Measurements from ENCODE around the gene CTNNA3. TPM values are rescaled to one million over a fixed set of nuclear protein-coding genes. Genes with fewer than 3 reads are reported as not detected.

The CTNNA3 gene
- total RNA-seq, 1 donor from 2014 or later: not detected

- no peak overlapping the region for H3K4me3 ChIP-seq (ENCODE audit: low read depth, low read length)
- H3K27me3 ChIP-seq (ENCODE audit: control insufficient read depth, insufficient read depth, low read length): no peaks in the 10 kb centered on the region
- DNase-seq (ENCODE audit: low read depth): no peak
- TF ChIP-seq, protein P1, sequence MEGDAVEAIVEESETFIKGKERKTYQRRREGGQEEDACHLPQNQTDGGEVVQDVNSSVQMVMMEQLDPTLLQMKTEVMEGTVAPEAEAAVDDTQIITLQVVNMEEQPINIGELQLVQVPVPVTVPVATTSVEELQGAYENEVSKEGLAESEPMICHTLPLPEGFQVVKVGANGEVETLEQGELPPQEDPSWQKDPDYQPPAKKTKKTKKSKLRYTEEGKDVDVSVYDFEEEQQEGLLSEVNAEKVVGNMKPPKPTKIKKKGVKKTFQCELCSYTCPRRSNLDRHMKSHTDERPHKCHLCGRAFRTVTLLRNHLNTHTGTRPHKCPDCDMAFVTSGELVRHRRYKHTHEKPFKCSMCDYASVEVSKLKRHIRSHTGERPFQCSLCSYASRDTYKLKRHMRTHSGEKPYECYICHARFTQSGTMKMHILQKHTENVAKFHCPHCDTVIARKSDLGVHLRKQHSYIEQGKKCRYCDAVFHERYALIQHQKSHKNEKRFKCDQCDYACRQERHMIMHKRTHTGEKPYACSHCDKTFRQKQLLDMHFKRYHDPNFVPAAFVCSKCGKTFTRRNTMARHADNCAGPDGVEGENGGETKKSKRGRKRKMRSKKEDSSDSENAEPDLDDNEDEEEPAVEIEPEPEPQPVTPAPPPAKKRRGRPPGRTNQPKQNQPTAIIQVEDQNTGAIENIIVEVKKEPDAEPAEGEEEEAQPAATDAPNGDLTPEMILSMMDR (IDR thresholded peaks at IDR 0.05; ENCODE audit: insufficient read depth, low read length, severe bottlenecking): no peak
- H3K36me3 ChIP-seq (ENCODE audit: control insufficient read depth, insufficient read depth, low read length): no peaks in the 10 kb centered on the region
- no peak for FAIRE-seq
Measured at GRCh38 chr10:67175354-67175753, 520.6 kb downstream of the CTNNA3 start.

- FAIRE-seq: no peak
- TF ChIP-seq, protein P1 (IDR thresholded peaks at IDR 0.05; ENCODE audit: insufficient read depth, low read length, severe bottlenecking): no peak
- DNase-seq (ENCODE audit: low read depth): no peak
- H3K4me3 ChIP-seq (ENCODE audit: low read depth, low read length): no peak overlapping the region
- H3K36me3 ChIP-seq (ENCODE audit: control insufficient read depth, insufficient read depth, low read length): no peaks in the 10 kb centered on the region
- H3K27me3 ChIP-seq (ENCODE audit: control insufficient read depth, insufficient read depth, low read length): no peaks in the 10 kb centered on the region
Measured at GRCh38 chr10:67173787-67174186, 522.2 kb downstream of the CTNNA3 start.

DNA sequence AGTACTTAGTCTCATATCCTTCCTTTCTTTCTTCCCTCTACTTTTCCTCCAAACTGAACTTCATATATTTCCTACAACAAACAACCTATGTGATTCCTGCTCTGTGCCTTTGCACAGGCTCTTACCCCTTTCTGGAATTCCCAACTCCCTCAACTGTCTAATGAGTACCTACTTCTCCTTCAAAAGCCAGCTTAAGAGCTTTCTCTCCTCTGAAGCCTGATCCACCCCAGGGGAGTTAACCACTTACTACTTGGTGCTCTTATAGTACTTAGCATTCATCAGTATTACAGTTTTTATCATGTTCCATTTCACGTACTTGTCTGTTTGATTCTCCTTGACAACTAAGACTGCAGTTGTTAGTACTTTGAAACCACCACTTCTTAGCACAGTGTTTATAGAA, 524.0 kb downstream of the CTNNA3 start:
- DNase-seq (ENCODE audit: low read depth): no peak
- no peaks in the 10 kb centered on the region for H3K27me3 ChIP-seq (ENCODE audit: control insufficient read depth, insufficient read depth, low read length)
- H3K36me3 ChIP-seq (ENCODE audit: control insufficient read depth, insufficient read depth, low read length): no peaks in the 10 kb centered on the region
- no peak for FAIRE-seq
- TF ChIP-seq, protein P1 (IDR thresholded peaks at IDR 0.05; ENCODE audit: insufficient read depth, low read length, severe bottlenecking): no peak
- H3K4me3 ChIP-seq (ENCODE audit: low read depth, low read length): no peak overlapping the region

GRCh38 chr10:67156239-67156638, 539.8 kb downstream of the CTNNA3 start:
- H3K27me3 ChIP-seq (ENCODE audit: control insufficient read depth, insufficient read depth, low read length): no peaks in the 10 kb centered on the region
- TF ChIP-seq, protein P1 (IDR thresholded peaks at IDR 0.05; ENCODE audit: insufficient read depth, low read length, severe bottlenecking): no peak
- no peaks in the 10 kb centered on the region for H3K36me3 ChIP-seq (ENCODE audit: control insufficient read depth, insufficient read depth, low read length)
- no peak for DNase-seq (ENCODE audit: low read depth)
- FAIRE-seq: no peak
- H3K4me3 ChIP-seq (ENCODE audit: low read depth, low read length): no peak overlapping the region

DNA sequence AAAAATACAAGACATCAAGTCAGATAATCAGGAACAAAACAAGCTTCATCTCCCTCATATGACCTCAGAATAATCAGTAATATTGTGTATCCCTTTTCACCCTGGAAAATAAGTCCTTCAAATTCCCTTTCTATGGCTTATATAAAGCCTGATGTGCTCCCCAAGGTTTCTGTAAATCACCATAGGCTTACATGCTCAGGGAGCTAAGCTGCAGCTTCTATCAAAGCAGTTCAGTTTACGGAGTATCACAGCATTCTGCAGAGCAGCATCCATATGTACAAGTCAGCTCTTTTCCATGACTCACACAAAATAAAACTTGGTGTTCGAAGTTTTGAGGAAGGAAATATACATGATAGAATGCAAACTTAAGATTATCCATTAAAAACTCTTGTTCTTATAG, 544.5 kb downstream of the CTNNA3 start:
- Histone ChIP-seq H3K27me3 (ENCODE audit: control insufficient read depth, insufficient read depth, low read length) (no peaks in the 10 kb centered on the region), H3K4me3 (ENCODE audit: low read depth, low read length) (no peak overlapping the region), H3K36me3 (ENCODE audit: control insufficient read depth, insufficient read depth, low read length) (no peaks in the 10 kb centered on the region)
- TF ChIP-seq, protein P1 (IDR thresholded peaks at IDR 0.05; ENCODE audit: insufficient read depth, low read length, severe bottlenecking): no peak
- FAIRE-seq (no peak), DNase-seq (ENCODE audit: low read depth) (no peak)

GRCh38 chr10:67144530-67144929, 551.5 kb downstream of the CTNNA3 start:
- FAIRE-seq (no peak), DNase-seq (ENCODE audit: low read depth) (no peak)
- Histone ChIP-seq H3K27me3 (ENCODE audit: control insufficient read depth, insufficient read depth, low read length) (no peaks in the 10 kb centered on the region), H3K4me3 (ENCODE audit: low read depth, low read length) (no peak overlapping the region), H3K36me3 (ENCODE audit: control insufficient read depth, insufficient read depth, low read length) (no peaks in the 10 kb centered on the region)
- TF ChIP-seq, protein P1 (IDR thresholded peaks at IDR 0.05; ENCODE audit: insufficient read depth, low read length, severe bottlenecking): no peak
